ENCODE measurements around the gene PIGH. TPM values are rescaled to one million over a fixed set of nuclear protein-coding genes. Genes with fewer than 3 reads are reported as not detected.

Gene PIGH, protein sequence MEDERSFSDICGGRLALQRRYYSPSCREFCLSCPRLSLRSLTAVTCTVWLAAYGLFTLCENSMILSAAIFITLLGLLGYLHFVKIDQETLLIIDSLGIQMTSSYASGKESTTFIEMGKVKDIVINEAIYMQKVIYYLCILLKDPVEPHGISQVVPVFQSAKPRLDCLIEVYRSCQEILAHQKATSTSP
- total RNA-seq, result 51.2 and 64.4 TPM in 2 replicates
- polyA plus RNA-seq, result 66.4 and 75.8 TPM in 2 replicates

DNA sequence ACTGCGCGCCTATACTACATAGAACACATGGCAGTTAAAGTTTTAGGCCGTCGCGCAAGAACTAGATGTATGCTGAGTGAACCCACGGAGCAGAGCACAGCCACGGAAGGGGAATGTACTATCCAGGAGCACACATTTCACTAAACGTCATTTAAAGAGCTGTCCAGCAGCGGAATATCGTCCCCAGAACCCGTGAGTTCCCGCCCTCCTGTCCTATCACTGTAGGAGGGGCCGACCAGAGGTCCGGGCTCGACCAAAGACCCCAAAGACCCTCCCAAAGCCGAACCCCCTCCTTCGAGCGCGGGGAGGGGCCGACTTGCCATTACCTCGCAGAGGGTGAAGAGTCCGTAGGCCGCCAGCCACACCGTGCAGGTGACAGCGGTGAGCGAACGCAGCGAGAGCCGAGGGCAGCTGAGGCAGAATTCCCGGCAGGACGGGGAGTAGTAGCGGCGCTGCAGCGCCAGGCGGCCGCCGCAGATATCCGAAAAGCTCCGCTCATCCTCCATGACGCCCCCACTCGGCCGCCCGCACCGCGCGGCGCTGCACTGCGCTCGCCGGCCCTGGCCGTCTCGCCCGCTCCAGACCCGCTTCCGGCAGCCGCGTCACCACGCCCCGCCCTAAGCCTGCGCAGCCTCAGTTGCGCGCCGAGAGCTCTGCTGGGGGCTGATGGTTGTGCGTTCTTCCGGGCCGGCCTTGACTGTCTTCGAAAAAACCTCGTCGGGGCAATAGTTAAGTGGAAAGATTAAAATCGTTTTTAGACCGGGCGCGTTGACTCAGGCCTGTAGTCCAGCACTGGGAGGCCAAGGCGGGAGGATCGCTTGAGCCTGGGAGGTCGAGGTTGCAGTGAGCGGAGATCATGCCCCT is at the start of gene PIGH:
Gene PIGH, minus strand, starts transcription at position 571 of the 864 bp plus-strand sequence. Its CDS starts 65 bp downstream, at position 506.
- H3K79me2 ChIP-seq, result peaks cover 31% of the 10 kb centered on the region
- H3K4me3 ChIP-seq, result peak within 1 kb of the TSS; percentile 85
- H3K9me2 ChIP-seq (replicated peaks; ENCODE audit: insufficient read depth), result no peaks in the 10 kb centered on the region
- no peaks in the 10 kb centered on the region for H3K4me1 ChIP-seq (ENCODE audit: insufficient read depth)
- peak within 1 kb of the TSS; percentile 97 for H2AFZ ChIP-seq
- no peaks in the 10 kb centered on the region for H3K9me3 ChIP-seq (ENCODE audit: low read depth)
- WGBS (ENCODE audit: low lambda C conversion rate, missing lambda C conversion rate), result 7% methylated on average over 68 of the region's 77 CpGs
- no peaks in the 10 kb centered on the region for H4K20me1 ChIP-seq (ENCODE audit: insufficient read depth, poor library complexity, severe bottlenecking)
- H3K4me2 ChIP-seq, result peak within 1 kb of the TSS; percentile 81
- no peaks in the 10 kb centered on the region for H3K27me3 ChIP-seq
- no peaks in the 10 kb centered on the region for H3K36me3 ChIP-seq (replicated peaks; ENCODE audit: insufficient read depth, low read depth)
- no peak for TF ChIP-seq EZH2 (IDR thresholded peaks at IDR 0.05; ENCODE audit: borderline replicate concordance)
- TF ChIP-seq, protein P1, sequence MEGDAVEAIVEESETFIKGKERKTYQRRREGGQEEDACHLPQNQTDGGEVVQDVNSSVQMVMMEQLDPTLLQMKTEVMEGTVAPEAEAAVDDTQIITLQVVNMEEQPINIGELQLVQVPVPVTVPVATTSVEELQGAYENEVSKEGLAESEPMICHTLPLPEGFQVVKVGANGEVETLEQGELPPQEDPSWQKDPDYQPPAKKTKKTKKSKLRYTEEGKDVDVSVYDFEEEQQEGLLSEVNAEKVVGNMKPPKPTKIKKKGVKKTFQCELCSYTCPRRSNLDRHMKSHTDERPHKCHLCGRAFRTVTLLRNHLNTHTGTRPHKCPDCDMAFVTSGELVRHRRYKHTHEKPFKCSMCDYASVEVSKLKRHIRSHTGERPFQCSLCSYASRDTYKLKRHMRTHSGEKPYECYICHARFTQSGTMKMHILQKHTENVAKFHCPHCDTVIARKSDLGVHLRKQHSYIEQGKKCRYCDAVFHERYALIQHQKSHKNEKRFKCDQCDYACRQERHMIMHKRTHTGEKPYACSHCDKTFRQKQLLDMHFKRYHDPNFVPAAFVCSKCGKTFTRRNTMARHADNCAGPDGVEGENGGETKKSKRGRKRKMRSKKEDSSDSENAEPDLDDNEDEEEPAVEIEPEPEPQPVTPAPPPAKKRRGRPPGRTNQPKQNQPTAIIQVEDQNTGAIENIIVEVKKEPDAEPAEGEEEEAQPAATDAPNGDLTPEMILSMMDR (IDR thresholded peaks at IDR 0.05; ENCODE audit: poor library complexity), result peak; percentile 55
- peak; percentile 95 for DNase-seq (ENCODE audit: low spot score)
- peak within 1 kb of the TSS; percentile 95 for H3K27ac ChIP-seq

DNA sequence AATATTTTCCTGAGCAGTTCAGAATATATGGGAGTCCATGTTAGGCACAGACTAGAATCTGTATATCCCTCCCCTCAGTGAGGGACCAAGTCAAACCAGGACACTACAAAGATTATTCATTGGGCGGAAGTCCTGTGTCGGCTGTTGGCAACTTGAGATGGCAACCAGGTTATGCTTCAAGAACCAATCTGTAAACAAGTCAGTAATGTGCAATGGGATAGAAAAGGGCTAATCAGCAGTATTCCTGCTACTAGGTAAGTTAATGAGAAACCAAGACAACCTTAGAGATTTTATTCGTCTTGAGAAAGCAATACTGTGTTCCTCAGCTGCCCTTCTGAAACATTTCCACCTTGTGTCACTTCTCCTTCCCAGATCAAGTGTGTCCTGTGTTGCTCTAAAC is 46.1 kb upstream of the PIGH start:
- Histone ChIP-seq H3K4me2 (no peak overlapping the region), H3K4me1 (ENCODE audit: insufficient read depth) (no peaks in the 10 kb centered on the region), H2AFZ (no peak overlapping the region), H3K4me3 (no peak overlapping the region), H3K9me3 (ENCODE audit: low read depth) (no peaks in the 10 kb centered on the region), H3K27me3 (no peaks in the 10 kb centered on the region), H4K20me1 (ENCODE audit: insufficient read depth, poor library complexity, severe bottlenecking) (no peaks in the 10 kb centered on the region), H3K36me3 (replicated peaks; ENCODE audit: insufficient read depth, low read depth) (no peaks in the 10 kb centered on the region), H3K79me2 (no peaks in the 10 kb centered on the region), H3K9me2 (replicated peaks; ENCODE audit: insufficient read depth) (no peaks in the 10 kb centered on the region), H3K27ac (no peak overlapping the region)
- DNase-seq (ENCODE audit: low spot score), result no peak
- WGBS (ENCODE audit: low lambda C conversion rate, missing lambda C conversion rate), result 88% methylated on average over 3 of the region's 3 CpGs
- TF ChIP-seq, protein P1 (IDR thresholded peaks at IDR 0.05; ENCODE audit: poor library complexity), result no peak
- no peak for TF ChIP-seq EZH2 (IDR thresholded peaks at IDR 0.05; ENCODE audit: borderline replicate concordance)
- TF ChIP-seq EZH2phosphoT487 (IDR thresholded peaks at IDR 0.05; ENCODE audit: low read depth, severe bottlenecking, unreplicated experiment), result no peak

GRCh38 chr14:67645414-67645813 is 45.3 kb upstream of the PIGH start:
- DNase-seq (ENCODE audit: low spot score), result no peak

More at GRCh38 chr14:67645414-67645813, 45.3 kb upstream of the PIGH start:
- no peaks in the 10 kb centered on the region for H3K27me3 ChIP-seq
- H3K27ac ChIP-seq, result no peak overlapping the region
- WGBS (ENCODE audit: low lambda C conversion rate, missing lambda C conversion rate), result 95% methylated on average over 5 of the region's 5 CpGs
- TF ChIP-seq EZH2 (IDR thresholded peaks at IDR 0.05; ENCODE audit: borderline replicate concordance) (no peak), EZH2phosphoT487 (IDR thresholded peaks at IDR 0.05; ENCODE audit: low read depth, severe bottlenecking, unreplicated experiment) (no peak)
- TF ChIP-seq, protein P1 (IDR thresholded peaks at IDR 0.05; ENCODE audit: poor library complexity), result no peak
- H3K4me1 ChIP-seq (ENCODE audit: insufficient read depth), result no peaks in the 10 kb centered on the region
- no peaks in the 10 kb centered on the region for H3K79me2 ChIP-seq
- H3K9me2 ChIP-seq (replicated peaks; ENCODE audit: insufficient read depth), result no peaks in the 10 kb centered on the region
- no peaks in the 10 kb centered on the region for H4K20me1 ChIP-seq (ENCODE audit: insufficient read depth, poor library complexity, severe bottlenecking)
- H3K9me3 ChIP-seq (ENCODE audit: low read depth), result no peaks in the 10 kb centered on the region
- no peaks in the 10 kb centered on the region for H3K36me3 ChIP-seq (replicated peaks; ENCODE audit: insufficient read depth, low read depth)
- H3K4me2 ChIP-seq, result no peak overlapping the region
- H3K4me3 ChIP-seq, result no peak overlapping the region
- H2AFZ ChIP-seq, result no peak overlapping the region

Measured in hepatocyte (in vitro differentiated cells).